ENCODE measurements around the gene DGCR2. TPM values are rescaled to one million over a fixed set of nuclear protein-coding genes. Genes with fewer than 3 reads are reported as not detected.

Gene DGCR2
- total and polyA plus RNA-seq, 10 of the 15 experiments (the other 5 are each of a cell fraction or from before 2014, with no cell fraction given), result 0.19 to 28.4 (median 16.0) TPM

DNA sequence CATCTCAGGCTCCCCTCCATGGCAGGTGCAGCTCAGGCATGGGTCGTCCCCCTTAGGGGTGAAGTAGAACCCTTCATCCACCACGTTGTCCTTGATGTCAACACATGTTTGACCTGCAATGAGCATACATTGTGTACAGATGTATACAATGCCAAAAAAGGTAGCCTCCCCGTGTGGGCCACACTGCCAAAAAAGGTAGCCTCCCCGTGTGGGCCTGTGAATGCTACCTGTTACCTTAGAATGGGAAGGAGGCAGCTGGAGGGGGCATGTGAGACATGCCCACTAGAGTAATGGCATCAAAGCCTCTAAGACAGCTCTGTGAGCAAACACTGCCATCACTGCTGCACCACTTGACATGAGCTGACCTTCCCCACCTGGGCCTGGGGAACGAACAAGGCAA lies 73.7 kb downstream of the DGCR2 start:
- Histone ChIP-seq H3K27ac (ENCODE audit: control insufficient read depth, insufficient read depth) (no peak overlapping the region), H3K79me2 (ENCODE audit: control insufficient read depth, insufficient read depth, low read length) (no peaks in the 10 kb centered on the region), H3K9ac (ENCODE audit: control insufficient read depth, insufficient read depth, low read length) (no peak overlapping the region), H3K36me3 (ENCODE audit: control insufficient read depth in 2 of 2, insufficient read depth in 2 of 2, low read length in 1 of 2) (peaks cover 22 to 30% of the 10 kb centered on the region in 2 experiments), H3K4me2 (ENCODE audit: control insufficient read depth, insufficient read depth) (no peak overlapping the region), H3K4me1 (ENCODE audit: control insufficient read depth, insufficient read depth, low read length) (no peaks in the 10 kb centered on the region), H3K27me3 (replicated peaks in 1 of 2; ENCODE audit: control insufficient read depth in 2 of 2, insufficient read depth in 2 of 2, low read length in 1 of 2) (no peaks in the 10 kb centered on the region), H4K20me1 (ENCODE audit: control insufficient read depth, insufficient read depth) (no peaks in the 10 kb centered on the region), H3K4me3 (no peak overlapping the region), H3K9me3 (replicated peaks; ENCODE audit: control insufficient read depth, insufficient read depth, low read length) (no peaks in the 10 kb centered on the region), H2AFZ (ENCODE audit: control insufficient read depth, low read depth, low read length) (no peak overlapping the region)
- TF ChIP-seq, protein P1, sequence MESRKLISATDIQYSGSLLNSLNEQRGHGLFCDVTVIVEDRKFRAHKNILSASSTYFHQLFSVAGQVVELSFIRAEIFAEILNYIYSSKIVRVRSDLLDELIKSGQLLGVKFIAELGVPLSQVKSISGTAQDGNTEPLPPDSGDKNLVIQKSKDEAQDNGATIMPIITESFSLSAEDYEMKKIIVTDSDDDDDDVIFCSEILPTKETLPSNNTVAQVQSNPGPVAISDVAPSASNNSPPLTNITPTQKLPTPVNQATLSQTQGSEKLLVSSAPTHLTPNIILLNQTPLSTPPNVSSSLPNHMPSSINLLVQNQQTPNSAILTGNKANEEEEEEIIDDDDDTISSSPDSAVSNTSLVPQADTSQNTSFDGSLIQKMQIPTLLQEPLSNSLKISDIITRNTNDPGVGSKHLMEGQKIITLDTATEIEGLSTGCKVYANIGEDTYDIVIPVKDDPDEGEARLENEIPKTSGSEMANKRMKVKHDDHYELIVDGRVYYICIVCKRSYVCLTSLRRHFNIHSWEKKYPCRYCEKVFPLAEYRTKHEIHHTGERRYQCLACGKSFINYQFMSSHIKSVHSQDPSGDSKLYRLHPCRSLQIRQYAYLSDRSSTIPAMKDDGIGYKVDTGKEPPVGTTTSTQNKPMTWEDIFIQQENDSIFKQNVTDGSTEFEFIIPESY (IDR thresholded peaks at IDR 0.05), result no peak
- TF ChIP-seq ETV6 (conservative IDR thresholded peaks at IDR 0.05 in 1 of 2, IDR thresholded peaks at IDR 0.05 in 1 of 2; ENCODE audit: borderline replicate concordance in 1 of 2, low read depth in 1 of 2) (no peak), HDAC2 (IDR thresholded peaks at IDR 0.05) (no peak), POLR2A (IDR thresholded peaks at IDR 0.05; ENCODE audit: low read depth, low read length) (no peak), MTA2 (IDR thresholded peaks at IDR 0.05; ENCODE audit: low read depth) (no peak), RBBP5 (conservative IDR thresholded peaks at IDR 0.05) (no peak), GABPA (IDR thresholded peaks at IDR 0.05; ENCODE audit: low read depth) (no peak), BCL3 (IDR thresholded peaks at IDR 0.05; ENCODE audit: borderline replicate concordance, insufficient read depth, low read depth, low read length, poor library complexity, severe bottlenecking) (no peak), PAX5 (IDR thresholded peaks at IDR 0.05; ENCODE audit: borderline replicate concordance, low read depth, low read length) (no peak), PAX8 (IDR thresholded peaks at IDR 0.05) (no peak), NRF1 (conservative IDR thresholded peaks at IDR 0.05; ENCODE audit: low read depth, low read length) (no peak), POLR2AphosphoS2 (IDR thresholded peaks at IDR 0.05; ENCODE audit: low read depth, low read length) (no peak), ZNF384 (IDR thresholded peaks at IDR 0.05; ENCODE audit: borderline replicate concordance, low read depth, low read length) (no peak), CHD1 (IDR thresholded peaks at IDR 0.05; ENCODE audit: low read depth, low read length) (no peak)
- TF ChIP-seq, protein P2, sequence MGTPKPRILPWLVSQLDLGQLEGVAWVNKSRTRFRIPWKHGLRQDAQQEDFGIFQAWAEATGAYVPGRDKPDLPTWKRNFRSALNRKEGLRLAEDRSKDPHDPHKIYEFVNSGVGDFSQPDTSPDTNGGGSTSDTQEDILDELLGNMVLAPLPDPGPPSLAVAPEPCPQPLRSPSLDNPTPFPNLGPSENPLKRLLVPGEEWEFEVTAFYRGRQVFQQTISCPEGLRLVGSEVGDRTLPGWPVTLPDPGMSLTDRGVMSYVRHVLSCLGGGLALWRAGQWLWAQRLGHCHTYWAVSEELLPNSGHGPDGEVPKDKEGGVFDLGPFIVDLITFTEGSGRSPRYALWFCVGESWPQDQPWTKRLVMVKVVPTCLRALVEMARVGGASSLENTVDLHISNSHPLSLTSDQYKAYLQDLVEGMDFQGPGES (IDR thresholded peaks at IDR 0.05), result no peak
- TF ChIP-seq, protein P3, sequence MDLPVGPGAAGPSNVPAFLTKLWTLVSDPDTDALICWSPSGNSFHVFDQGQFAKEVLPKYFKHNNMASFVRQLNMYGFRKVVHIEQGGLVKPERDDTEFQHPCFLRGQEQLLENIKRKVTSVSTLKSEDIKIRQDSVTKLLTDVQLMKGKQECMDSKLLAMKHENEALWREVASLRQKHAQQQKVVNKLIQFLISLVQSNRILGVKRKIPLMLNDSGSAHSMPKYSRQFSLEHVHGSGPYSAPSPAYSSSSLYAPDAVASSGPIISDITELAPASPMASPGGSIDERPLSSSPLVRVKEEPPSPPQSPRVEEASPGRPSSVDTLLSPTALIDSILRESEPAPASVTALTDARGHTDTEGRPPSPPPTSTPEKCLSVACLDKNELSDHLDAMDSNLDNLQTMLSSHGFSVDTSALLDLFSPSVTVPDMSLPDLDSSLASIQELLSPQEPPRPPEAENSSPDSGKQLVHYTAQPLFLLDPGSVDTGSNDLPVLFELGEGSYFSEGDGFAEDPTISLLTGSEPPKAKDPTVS (IDR thresholded peaks at IDR 0.05; ENCODE audit: low read depth, low read length), result no peak
- 84% methylated on average over 5 of the region's 5 CpGs for WGBS (ENCODE audit: insufficient coverage, insufficient replicate concordance, low lambda C conversion rate, missing lambda C conversion rate)
- POLR2A ChIA-PET, result no interaction called here
- RAD21 ChIA-PET (ENCODE audit: unreplicated experiment), result no interaction called here
- FAIRE-seq (no peak), DNase-seq (ENCODE audit: low read depth, low spot score) (no peak), ATAC-seq (no peak)
- intact Hi-C loops (cut with micrococcal nuclease; ENCODE audit: unreplicated experiment) (no loop called here), in situ Hi-C loops (cut with MboI) (no loop called here)
- SMC1A ChIA-PET (ENCODE audit: uncharacterized antibody, unreplicated experiment), result interaction anchor here (2.1 kb wide), 1 partner anchor 68 kb away, joined by 4 read pairs; no protein-coding TSS in a partner anchor
- CTCF ChIA-PET, result no interaction called here
- no TSS peak for BruUV-seq (replicated peaks)
